ENCODE data around the gene FXYD4.
"Not testable (repeated sequence)": the region's sequence is repeated elsewhere in the genome, so short reads cannot be mapped to it uniquely, and the experiment has no call there.

DNA sequence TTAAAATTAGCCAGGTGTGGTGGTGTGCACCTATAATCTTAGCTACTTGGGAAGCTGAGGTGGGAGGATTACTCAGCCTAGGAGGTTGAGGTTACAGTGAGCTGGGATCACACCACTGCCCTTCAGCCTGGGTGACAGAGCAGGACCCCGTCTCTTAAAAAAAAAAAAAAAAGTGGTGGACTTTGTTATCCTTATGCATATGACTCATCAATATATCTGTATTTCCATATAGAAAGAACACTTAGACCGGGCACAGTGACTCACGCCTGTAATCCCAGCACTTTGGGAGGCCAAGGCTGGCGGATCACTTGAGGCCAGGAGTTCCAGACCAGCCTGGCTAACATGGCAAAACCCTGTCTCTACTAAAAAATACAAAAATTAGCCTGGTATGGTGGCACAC, 50.5 kb downstream of the FXYD4 start:
- TF ChIP-seq, protein P1, sequence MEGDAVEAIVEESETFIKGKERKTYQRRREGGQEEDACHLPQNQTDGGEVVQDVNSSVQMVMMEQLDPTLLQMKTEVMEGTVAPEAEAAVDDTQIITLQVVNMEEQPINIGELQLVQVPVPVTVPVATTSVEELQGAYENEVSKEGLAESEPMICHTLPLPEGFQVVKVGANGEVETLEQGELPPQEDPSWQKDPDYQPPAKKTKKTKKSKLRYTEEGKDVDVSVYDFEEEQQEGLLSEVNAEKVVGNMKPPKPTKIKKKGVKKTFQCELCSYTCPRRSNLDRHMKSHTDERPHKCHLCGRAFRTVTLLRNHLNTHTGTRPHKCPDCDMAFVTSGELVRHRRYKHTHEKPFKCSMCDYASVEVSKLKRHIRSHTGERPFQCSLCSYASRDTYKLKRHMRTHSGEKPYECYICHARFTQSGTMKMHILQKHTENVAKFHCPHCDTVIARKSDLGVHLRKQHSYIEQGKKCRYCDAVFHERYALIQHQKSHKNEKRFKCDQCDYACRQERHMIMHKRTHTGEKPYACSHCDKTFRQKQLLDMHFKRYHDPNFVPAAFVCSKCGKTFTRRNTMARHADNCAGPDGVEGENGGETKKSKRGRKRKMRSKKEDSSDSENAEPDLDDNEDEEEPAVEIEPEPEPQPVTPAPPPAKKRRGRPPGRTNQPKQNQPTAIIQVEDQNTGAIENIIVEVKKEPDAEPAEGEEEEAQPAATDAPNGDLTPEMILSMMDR (conservative IDR thresholded peaks at IDR 0.05; ENCODE audit: low read depth in 2 of 2), result not testable (repeated sequence)
- TF ChIP-seq POLR2AphosphoS5 (IDR thresholded peaks at IDR 0.05; ENCODE audit: low read depth); ZNF114 (CRISPR knock-in tag; IDR thresholded peaks at IDR 0.05): not testable (repeated sequence)
